GM19397 (cell line): ENCODE data around the gene SPIN1.
"Not testable (repeated sequence)": the region's sequence is repeated elsewhere in the genome, so short reads cannot be mapped to it uniquely, and the experiment has no call there.

Experiments used
- ATAC-seq: cut with Tn5 transposase; IDR thresholded peaks from one replicate; pipeline ENCODE4 v1.9.1; 2021; ENCODE audit warnings: mild to moderate bottlenecking, moderate library complexity; ENCODE audit not compliant: unreplicated experiment

Gene SPIN1

DNA sequence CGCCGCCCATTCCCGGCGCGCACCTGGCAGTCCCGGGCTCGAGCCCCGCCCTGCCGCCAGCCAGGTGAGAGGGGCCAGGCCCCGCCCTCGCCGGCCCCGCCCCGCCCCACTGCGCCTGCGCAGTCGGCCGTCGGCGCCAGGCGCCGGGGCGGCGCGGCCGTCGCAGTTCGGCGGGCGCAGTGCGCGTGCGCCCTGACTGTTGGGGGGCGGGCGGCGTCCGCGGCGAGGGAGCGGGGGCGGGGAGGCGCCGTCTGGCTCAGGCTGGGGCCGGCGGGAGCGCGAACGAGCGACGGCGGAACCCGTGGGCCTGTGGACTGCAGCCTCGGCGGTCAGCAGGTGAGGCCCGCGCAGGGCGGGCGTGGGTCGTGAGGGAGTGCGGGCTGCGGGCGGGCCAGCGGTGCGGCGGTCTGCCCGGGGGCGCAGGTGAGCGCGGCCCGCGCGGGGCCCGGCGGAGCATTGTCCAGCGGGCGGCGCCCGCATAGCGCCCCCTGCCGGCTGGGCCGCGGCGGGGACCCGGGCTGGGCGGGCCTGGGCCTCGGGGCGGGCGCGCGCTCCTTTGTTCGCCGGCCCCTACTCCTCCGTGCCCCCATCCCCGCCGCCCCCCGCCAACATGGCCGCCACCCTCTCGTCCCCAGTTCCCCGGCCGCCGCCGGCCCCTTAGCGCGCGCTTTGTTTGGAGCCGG lies at the start of gene SPIN1:
SPIN1 (plus strand) TSS at position 242 of the 683 bp plus-strand sequence. CDS start 38,096 bp downstream, outside the sequence.
- peak; percentile 91 for ATAC-seq

DNA sequence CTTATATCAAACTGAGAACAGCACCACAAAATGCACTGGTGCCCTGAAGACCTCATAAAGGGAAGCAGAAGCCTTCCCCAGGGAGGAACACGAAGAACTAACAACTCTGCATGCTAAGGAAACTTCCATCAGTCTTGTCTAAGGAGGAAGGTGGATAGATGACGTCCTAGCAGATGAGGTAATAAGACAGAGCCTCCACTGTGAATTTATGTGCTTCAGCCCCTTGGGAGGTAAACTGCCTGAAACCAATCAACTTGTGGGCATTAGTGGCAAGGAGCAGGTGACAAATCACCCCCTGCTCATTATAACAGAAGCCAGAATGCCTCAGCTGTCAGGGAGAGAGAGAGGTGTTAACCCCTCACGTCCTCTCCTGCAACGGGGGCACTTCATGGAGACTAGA lies 48.9 kb upstream of the SPIN1 start:
- no peak for ATAC-seq

DNA sequence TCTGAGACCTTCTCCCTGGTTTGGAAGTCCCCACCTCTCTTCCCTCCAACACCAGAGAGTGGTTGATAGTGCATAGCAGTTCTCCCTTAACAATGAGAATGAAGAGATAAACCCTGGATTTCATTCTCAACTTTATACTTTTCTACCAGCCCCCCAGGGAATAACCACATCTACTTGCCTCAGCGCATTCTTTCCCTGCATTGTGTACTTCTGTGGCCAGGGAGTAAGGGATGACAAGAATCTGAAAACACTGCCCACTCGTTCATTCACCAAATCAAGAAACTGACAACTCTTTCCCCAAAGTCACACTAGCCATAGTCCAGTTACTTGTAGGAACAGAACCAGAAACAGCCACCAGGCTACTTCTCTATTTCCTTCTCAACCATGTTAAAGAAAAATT lies 46.0 kb upstream of the SPIN1 start:
- no peak for ATAC-seq

- ATAC-seq = no peak
Observed at GRCh38 chr9:88344013-88344412, 44.2 kb upstream of the SPIN1 start.

- ATAC-seq = not testable (repeated sequence)
Observed at GRCh38 chr9:88350354-88350753, 37.9 kb upstream of the SPIN1 start.

DNA sequence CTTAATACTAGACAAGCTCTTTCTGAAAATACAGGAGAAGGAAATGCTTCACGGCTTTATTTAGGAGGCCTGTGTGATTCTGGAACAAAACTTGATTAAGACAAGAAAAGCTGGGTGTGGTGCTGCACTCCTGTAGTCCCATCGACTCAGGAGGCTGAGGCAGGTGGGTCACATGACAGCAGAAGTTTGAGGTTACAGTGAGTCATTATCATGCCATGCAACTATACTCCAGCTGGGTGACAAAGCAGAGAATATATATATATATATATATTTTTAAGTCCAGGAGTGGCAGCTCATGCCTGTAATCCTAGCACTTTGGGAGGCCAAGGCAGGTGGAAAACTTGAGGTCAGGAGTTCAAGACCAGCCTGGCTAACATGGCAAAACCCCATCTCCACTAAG lies 33.1 kb upstream of the SPIN1 start:
- no peak for ATAC-seq

DNA sequence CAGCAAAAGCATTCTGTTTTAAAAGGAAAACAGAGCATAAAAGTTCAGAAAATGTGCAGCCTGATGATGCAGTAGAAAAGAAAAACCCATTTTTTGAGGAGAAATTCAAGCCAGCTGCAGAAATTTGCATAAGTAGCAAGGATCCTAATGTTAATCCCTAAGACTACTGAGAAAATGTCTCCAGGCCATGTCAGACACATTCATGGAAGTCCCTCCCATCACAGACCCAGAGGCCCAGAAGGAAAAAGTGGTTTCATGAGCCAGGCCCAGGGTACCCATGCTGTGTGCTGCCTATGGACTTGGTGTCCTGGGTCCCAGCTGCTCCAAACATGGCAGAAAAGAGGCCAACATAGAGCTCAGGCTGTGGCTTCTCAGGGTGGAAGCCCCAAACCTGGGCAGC lies 31.0 kb upstream of the SPIN1 start:
- not testable (repeated sequence) for ATAC-seq

- no peak for ATAC-seq
Observed at GRCh38 chr9:88358723-88359122, 29.5 kb upstream of the SPIN1 start.

DNA sequence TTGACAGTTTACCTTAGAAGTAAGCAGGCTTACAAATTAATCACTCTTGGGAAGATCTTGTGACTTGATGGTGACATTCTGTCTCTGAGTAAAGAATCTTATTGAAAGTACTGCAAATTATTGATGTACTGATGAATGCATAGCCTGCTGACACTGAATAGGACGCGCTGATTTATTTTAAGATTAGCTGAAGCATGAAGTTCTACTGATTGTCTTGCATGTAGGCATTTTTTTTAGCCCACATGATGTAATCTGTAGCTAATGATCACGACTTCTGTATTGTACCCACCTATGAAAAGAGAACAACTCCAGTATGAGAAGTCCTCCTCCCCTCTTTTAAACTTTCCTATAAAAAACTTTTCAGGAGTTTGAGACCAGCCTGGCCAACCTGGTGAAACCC lies 28.3 kb upstream of the SPIN1 start:
- ATAC-seq = no peak

DNA sequence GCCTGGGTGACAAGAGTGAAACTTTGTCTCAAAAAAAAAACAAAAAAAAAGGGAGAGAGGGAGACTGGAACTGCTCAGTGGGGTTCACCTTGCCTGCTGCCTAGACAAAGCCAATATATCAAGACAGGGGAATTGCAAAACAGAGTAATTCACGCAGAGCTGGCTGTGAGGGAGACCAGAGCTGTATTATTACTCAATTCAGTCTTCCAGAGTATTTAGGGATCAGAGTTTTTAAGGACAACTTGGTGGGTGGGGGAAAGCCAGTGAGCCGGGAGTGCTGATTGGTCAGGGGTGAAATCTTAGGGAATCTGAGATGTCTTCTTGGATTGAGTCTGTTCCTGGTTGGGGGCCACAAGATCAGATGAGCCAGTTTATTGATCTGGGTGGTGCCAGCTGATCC lies 25.6 kb upstream of the SPIN1 start:
- ATAC-seq = no peak

- no peak for ATAC-seq
Observed at GRCh38 chr9:88363661-88364060, 24.6 kb upstream of the SPIN1 start.

DNA sequence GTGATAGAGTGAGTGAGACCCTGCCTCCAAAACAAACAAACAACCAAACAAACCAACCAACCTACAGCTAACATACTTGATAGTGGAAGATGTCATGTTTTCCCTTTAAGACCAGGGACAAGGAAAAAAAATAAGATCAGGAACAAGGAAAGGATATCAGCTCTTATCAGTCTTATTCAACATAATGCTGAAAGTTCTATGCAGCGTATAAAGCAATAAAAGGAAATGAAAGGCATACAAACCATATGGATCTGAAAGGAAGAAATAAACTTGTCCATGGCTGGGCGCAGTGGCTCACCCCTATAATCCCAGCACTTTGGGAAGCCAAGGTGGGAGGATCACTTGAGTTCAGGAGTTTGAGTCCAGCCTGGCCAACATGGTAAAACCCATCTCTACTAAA lies 23.5 kb upstream of the SPIN1 start:
- ATAC-seq = no peak

DNA sequence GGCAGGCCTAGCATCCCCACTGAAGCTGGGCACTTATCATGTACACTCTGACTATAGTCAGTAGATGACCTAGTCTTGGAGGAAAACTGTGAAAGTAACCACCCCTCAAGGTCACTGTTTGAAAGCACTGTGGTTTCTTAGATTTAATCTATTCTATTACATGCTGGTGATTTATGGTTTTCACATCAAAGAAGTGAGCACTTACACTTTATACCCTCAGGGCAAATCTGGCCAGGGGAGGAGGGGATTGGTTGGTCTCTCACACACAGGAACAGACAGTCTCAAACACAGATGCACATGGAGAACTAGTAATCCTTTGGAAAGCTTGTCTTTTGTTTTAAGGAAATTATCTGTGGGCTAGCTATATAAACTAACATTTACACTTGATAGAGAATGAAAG lies 17.9 kb upstream of the SPIN1 start:
- no peak for ATAC-seq

DNA sequence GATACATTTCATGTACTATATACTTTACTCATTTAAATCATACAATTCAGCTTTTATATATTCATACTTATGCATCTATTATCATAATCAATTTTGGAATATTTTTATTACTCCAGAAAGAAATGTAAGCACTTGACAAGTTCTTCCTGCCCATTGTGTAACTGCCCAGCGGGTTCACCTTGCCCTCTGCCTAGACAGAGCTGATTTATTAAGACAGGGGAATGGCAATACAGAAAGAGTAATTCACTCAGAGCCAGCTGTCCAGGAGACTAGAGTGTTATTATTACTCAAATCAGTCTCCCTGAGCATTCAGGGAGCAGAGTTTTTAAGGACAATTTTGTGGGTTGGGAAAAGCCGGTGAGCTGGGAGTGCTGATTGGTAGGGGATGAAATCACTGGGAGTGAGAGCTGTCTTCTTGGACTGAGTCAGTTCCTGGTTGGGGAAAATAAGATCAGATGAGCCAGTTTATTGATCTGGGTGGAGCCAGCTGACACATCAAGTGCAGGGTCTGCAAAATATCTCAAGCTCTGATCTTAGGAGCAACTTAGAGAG lies 16.1 kb upstream of the SPIN1 start:
- ATAC-seq = no peak

DNA sequence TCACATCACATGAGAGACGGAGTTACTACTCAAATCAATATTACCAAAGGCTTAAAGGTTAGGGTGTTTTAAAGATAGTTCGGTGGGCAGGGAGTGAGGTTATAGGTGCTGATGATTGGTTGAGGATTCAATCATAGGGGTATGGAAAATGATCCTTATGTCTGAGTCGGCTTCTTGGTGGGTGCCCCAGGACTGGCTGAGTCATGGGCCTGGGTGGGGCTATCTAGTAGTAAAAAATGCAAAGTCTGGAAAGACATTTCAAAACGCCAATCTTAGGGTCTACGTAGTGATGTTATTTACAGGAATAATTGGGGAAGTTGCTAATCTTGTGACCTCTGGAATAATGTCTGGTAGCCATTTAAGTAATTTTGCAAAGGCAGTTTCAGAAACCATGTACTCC lies 15.2 kb upstream of the SPIN1 start:
- ATAC-seq = no peak

DNA sequence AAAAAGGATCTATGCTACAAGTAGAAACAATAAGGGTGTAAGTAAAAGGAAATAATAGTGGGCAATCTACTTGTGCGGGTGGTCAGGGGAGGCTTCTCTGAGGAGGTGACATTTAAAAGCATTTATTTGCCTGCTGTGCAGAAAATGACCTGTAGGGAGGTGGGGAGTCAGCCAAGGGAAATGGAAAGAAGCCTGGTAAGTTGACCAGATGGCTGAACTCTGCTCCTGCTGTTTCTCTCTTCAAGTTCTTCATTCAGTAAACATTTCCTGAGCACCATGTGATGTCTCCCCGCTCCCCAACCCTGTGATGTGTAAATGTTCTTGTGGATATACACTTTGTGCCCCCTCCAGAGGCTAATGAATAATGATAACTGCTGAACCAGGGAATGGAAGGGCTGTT lies 9.9 kb upstream of the SPIN1 start:
- no peak for ATAC-seq

DNA sequence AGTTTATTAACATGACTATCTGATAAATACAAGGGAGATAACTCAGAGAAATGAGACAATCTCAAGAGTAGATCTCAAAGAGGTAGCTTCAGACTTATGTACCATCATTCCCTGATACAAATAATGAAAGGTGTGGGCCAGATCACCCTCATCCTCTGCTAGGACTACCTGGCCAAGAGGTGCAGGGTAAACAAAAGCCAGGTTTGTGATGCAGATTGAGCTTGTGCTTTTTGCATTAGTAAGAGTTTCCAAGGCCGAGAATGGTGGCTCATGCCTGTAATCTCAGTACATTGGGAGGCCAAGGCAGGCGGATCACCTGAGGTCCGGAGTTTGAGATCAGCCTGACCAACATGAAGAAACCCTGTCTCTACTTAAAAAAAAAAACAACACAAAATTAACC lies 8.9 kb upstream of the SPIN1 start:
- no peak for ATAC-seq

DNA sequence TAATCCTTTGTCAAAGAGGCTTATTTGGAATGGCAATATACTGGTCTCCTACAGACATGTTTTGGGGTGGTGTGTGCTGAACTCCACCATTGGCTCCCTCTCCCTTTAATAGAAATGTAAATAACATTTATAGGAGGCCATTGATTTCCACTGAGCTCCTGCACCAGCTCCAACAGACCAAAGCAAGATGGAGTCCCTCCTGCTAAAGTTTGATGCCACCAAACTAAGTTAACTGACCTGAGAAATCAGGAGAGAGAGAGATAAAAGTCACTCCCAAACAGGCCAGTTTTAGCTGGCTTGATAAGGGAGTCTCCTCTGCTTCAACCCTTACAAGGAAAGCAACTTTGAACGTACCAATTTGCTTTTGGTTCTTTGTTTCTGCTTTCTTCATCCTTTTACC lies 8.1 kb upstream of the SPIN1 start:
- no peak for ATAC-seq

DNA sequence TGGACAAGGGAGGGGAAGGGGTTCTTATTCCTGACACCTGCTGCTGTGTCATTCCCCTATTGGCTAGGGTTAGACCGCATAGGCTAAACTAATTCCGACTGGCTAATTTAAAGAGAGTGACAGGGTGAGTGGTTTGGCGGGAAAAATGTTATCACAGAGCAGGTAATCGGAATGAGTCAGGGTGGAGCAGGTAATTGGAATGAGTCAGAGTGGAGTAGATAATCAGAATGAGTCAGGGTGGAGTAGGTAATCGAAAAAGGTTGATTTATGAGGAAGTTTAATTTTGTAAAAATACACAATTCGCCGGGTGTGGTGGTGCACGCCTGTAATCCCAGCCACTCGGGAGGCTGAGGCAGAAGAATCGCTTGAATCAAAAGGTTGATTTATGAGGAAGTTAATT lies 6.9 kb upstream of the SPIN1 start:
- ATAC-seq = not testable (repeated sequence)

- no peak for ATAC-seq
Observed at GRCh38 chr9:88383176-88383575, 5.1 kb upstream of the SPIN1 start.

DNA sequence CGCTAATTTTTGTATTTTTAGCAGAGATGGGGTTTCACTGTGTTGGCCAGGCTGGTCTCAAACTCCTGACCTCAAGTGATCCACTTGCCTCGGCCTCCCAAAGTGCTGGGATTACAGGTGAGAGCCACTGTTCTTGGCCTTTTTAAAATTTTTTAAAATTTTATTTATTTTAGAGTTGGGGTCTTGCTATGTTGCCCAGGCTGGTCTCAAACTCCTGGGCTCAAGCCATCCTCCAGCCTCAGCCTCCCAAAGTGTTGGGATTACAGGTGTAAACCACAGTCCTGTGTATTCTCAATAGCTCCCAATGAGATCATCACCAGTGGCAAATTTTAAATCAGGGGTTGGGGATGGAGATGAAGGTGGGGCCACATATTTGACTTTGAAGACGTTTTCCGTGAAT lies 2.1 kb upstream of the SPIN1 start:
- ATAC-seq = not testable (repeated sequence)

GRCh38 chr9:88387036-88387551 lies 1.1 kb upstream of the SPIN1 start:
- no peak for ATAC-seq
